Activated CD8-positive, alpha-beta memory T cell treated with anti-CD3 and anti-CD28 coated beads, Interleukin-2, amount 10 ng/mL, durations not matched to agents 7 days and 5 days (primary cell): ENCODE results near the gene RBMS1. TPM values are rescaled to one million over a fixed set of nuclear protein-coding genes. Genes with fewer than 3 reads are reported as not detected.

Experiments used
- ATAC-seq: fragments of 150-1000 bp; cut with Tn5 transposase; one replicate; pipeline ENCODE4 v1.10.0; 2021; ENCODE audit warnings: moderate library complexity
- CTCF ChIA-PET: fragments of 350-600 bp; sonication (Branson Sonifier 250); formaldehyde crosslinking; loops from one replicate; lab custom pipeline; 2021; ENCODE audit warnings: antibody characterized with exemption; lab: Charles Lee
- DNase-seq: peaks from one replicate; pipeline ENCODE4 v3.0.0-alpha.2; 2020
- H3K27ac Mint-ChIP-seq: one replicate; pipeline ENCODE4 v1.8.0; 2021; ENCODE audit warnings: mild to moderate bottlenecking, mixed read lengths
- H3K27me3 Mint-ChIP-seq: one replicate; pipeline ENCODE4 v1.8.0; 2021; ENCODE audit warnings: mixed read lengths
- H3K36me3 Mint-ChIP-seq: one replicate; pipeline ENCODE4 v1.8.0; 2021; ENCODE audit warnings: mild to moderate bottlenecking, mixed read lengths
- H3K4me1 Mint-ChIP-seq: one replicate; pipeline ENCODE4 v1.8.0; 2021; ENCODE audit warnings: mixed read lengths
- H3K4me3 Mint-ChIP-seq: one replicate; pipeline ENCODE4 v1.8.0; 2021; ENCODE audit warnings: mild to moderate bottlenecking, moderate library complexity, mixed read lengths
- H3K9me3 Mint-ChIP-seq: one replicate; pipeline ENCODE4 v1.8.0; 2022; ENCODE audit warnings: low read depth, mixed read lengths
- total RNA-seq, 2 experiments: library from RNA; stranded (reverse); gene quantifications; one replicate each; pipeline ENCODE4 v1.2.3, GENCODE V29; 2021

The RBMS1 gene
- total RNA-seq, 2 experiments from 2014 or later: 41.8 to 54.9 TPM

GRCh38 chr2:160418853-160419252 is 74.8 kb downstream of the RBMS1 start:
- H3K4me1 Mint-ChIP-seq: peaks cover 39% of the 10 kb centered on the region
- H3K27me3 Mint-ChIP-seq: no peaks in the 10 kb centered on the region
- CTCF ChIA-PET: interaction anchor here (2.4 kb wide), 1 partner anchor 11 kb away, joined by 12 read pairs; no protein-coding TSS in a partner anchor
- no peak overlapping the region for H3K4me3 Mint-ChIP-seq
- no peak for ATAC-seq
- DNase-seq: no peak
- no peak overlapping the region for H3K27ac Mint-ChIP-seq
- peaks cover 21% of the 10 kb centered on the region for H3K36me3 Mint-ChIP-seq
- H3K9me3 Mint-ChIP-seq: peaks cover 2% of the 10 kb centered on the region

- H3K36me3 Mint-ChIP-seq: peaks cover 18% of the 10 kb centered on the region
- ATAC-seq: no peak
- H3K27ac Mint-ChIP-seq: no peak overlapping the region
- no peaks in the 10 kb centered on the region for H3K27me3 Mint-ChIP-seq
- H3K9me3 Mint-ChIP-seq: peaks cover 2% of the 10 kb centered on the region
- H3K4me1 Mint-ChIP-seq: peaks cover 35% of the 10 kb centered on the region
- H3K4me3 Mint-ChIP-seq: no peak overlapping the region
- CTCF ChIA-PET: interaction anchor here (0.8 to 2.4 kb wide), 2 partner anchors 11 kb away, joined by 5 to 12 read pairs; no protein-coding TSS in a partner anchor
- DNase-seq: no peak
These were observed 75.2 kb downstream of the RBMS1 start for GRCh38 chr2:160418398-160418765.

- DNase-seq (no peak), ATAC-seq (peak; percentile 53)
- Mint-ChIP-seq H3K27ac (peak overlapping the region; percentile 5), H3K36me3 (peaks cover 14% of the 10 kb centered on the region), H3K9me3 (peaks cover 2% of the 10 kb centered on the region), H3K27me3 (no peaks in the 10 kb centered on the region), H3K4me1 (peaks cover 33% of the 10 kb centered on the region), H3K4me3 (no peak overlapping the region)
- CTCF ChIA-PET: interaction anchor here (0.8 kb wide), 1 partner anchor 11 kb away, joined by 5 read pairs; no protein-coding TSS in a partner anchor
These were observed 75.7 kb downstream of the RBMS1 start for GRCh38 chr2:160417745-160418397.

- H3K36me3 Mint-ChIP-seq: peaks cover 5% of the 10 kb centered on the region
- DNase-seq (no peak), ATAC-seq (no peak)
- H3K4me1 Mint-ChIP-seq: peaks cover 33% of the 10 kb centered on the region
- H3K4me3 Mint-ChIP-seq: no peak overlapping the region
- peaks cover 2% of the 10 kb centered on the region for H3K9me3 Mint-ChIP-seq
- H3K27me3 Mint-ChIP-seq: no peaks in the 10 kb centered on the region
- no peak overlapping the region for H3K27ac Mint-ChIP-seq
- CTCF ChIA-PET: no interaction called here
These were observed 77.6 kb downstream of the RBMS1 start for GRCh38 chr2:160415991-160416390.

GRCh38 chr2:160411955-160412354 is 81.7 kb downstream of the RBMS1 start:
- CTCF ChIA-PET: interaction anchor here (0.7 to 2.8 kb wide), 5 partner anchors 8 to 88 kb away, joined by 3 to 10 read pairs (median 4); no protein-coding TSS in a partner anchor
- peak overlapping the region; percentile 69 for H3K4me3 Mint-ChIP-seq
- peak overlapping the region; percentile 87 for H3K27ac Mint-ChIP-seq
- no peak for DNase-seq
- H3K36me3 Mint-ChIP-seq: peaks cover 4% of the 10 kb centered on the region
- H3K9me3 Mint-ChIP-seq: no peaks in the 10 kb centered on the region
- H3K27me3 Mint-ChIP-seq: no peaks in the 10 kb centered on the region
- peaks cover 43% of the 10 kb centered on the region for H3K4me1 Mint-ChIP-seq
- ATAC-seq: no peak

- H3K36me3 Mint-ChIP-seq: peaks cover 4% of the 10 kb centered on the region
- H3K9me3 Mint-ChIP-seq: no peaks in the 10 kb centered on the region
- H3K27ac Mint-ChIP-seq: peak overlapping the region; percentile 87
- H3K4me1 Mint-ChIP-seq: peaks cover 47% of the 10 kb centered on the region
- H3K27me3 Mint-ChIP-seq: no peaks in the 10 kb centered on the region
- CTCF ChIA-PET: interaction anchor here (1.3 to 2.8 kb wide), 4 partner anchors 9 to 88 kb away, joined by 3 to 10 read pairs (median 6); no protein-coding TSS in a partner anchor
- peak overlapping the region; percentile 69 for H3K4me3 Mint-ChIP-seq
- ATAC-seq: peak; percentile 58
- peak; percentile 73 for DNase-seq
These were observed 82.4 kb downstream of the RBMS1 start for GRCh38 chr2:160411167-160411566.

GRCh38 chr2:160409480-160409879 is 84.1 kb downstream of the RBMS1 start:
- Mint-ChIP-seq H3K27me3 (no peaks in the 10 kb centered on the region), H3K27ac (no peak overlapping the region), H3K9me3 (no peaks in the 10 kb centered on the region), H3K36me3 (peaks cover 11% of the 10 kb centered on the region), H3K4me1 (peaks cover 63% of the 10 kb centered on the region), H3K4me3 (no peak overlapping the region)
- no peak for DNase-seq
- ATAC-seq: no peak
- CTCF ChIA-PET: no interaction called here

- no peak for ATAC-seq
- H3K9me3 Mint-ChIP-seq: no peaks in the 10 kb centered on the region
- CTCF ChIA-PET: interaction anchor here (6.6 kb wide), 1 partner anchor 20 kb away, joined by 33 read pairs; no protein-coding TSS in a partner anchor
- H3K27ac Mint-ChIP-seq: peak overlapping the region; percentile 30
- peak overlapping the region; percentile 75 for H3K4me3 Mint-ChIP-seq
- peaks cover 11% of the 10 kb centered on the region for H3K36me3 Mint-ChIP-seq
- no peaks in the 10 kb centered on the region for H3K27me3 Mint-ChIP-seq
- H3K4me1 Mint-ChIP-seq: peaks cover 67% of the 10 kb centered on the region
- no peak for DNase-seq
These were observed 84.7 kb downstream of the RBMS1 start for GRCh38 chr2:160408959-160409291.

- H3K27me3 Mint-ChIP-seq: no peaks in the 10 kb centered on the region
- ATAC-seq (no peak), DNase-seq (no peak)
- peak overlapping the region; percentile 75 for H3K4me3 Mint-ChIP-seq
- H3K9me3 Mint-ChIP-seq: no peaks in the 10 kb centered on the region
- peaks cover 72% of the 10 kb centered on the region for H3K4me1 Mint-ChIP-seq
- CTCF ChIA-PET: interaction anchor here (1.2 to 6.6 kb wide), 3 partner anchors 16 to 84 kb away, joined by 3 to 33 read pairs (median 5); no protein-coding TSS in a partner anchor
- peak overlapping the region; percentile 84 for H3K27ac Mint-ChIP-seq
- peaks cover 12% of the 10 kb centered on the region for H3K36me3 Mint-ChIP-seq
These were observed 85.2 kb downstream of the RBMS1 start for GRCh38 chr2:160408173-160408958.

- H3K27me3 Mint-ChIP-seq: no peaks in the 10 kb centered on the region
- DNase-seq: peak; percentile 68
- CTCF ChIA-PET: interaction anchor here (1.2 to 6.6 kb wide), 3 partner anchors 15 to 85 kb away, joined by 3 to 33 read pairs (median 5); no protein-coding TSS in a partner anchor
These were observed 86.0 kb downstream of the RBMS1 start for GRCh38 chr2:160407393-160408172.

GRCh38 chr2:160406591-160407392 is 86.8 kb downstream of the RBMS1 start:
- CTCF ChIA-PET: interaction anchor here (0.6 to 6.6 kb wide), 5 partner anchors 14 to 91 kb away, joined by 3 to 33 read pairs (median 3); no protein-coding TSS in a partner anchor
- DNase-seq (peak; percentile 82), ATAC-seq (peak; percentile 66)
- Mint-ChIP-seq H3K27me3 (no peaks in the 10 kb centered on the region), H3K4me3 (peak overlapping the region; percentile 95), H3K9me3 (no peaks in the 10 kb centered on the region), H3K36me3 (peaks cover 14% of the 10 kb centered on the region), H3K27ac (peak overlapping the region; percentile 84), H3K4me1 (peaks cover 75% of the 10 kb centered on the region)

More at GRCh38 chr2:160407393-160408172, 86.0 kb downstream of the RBMS1 start:
- ATAC-seq: peak; percentile 54
- Mint-ChIP-seq H3K4me1 (peaks cover 76% of the 10 kb centered on the region), H3K27ac (peak overlapping the region; percentile 84), H3K36me3 (peaks cover 12% of the 10 kb centered on the region), H3K9me3 (no peaks in the 10 kb centered on the region), H3K4me3 (peak overlapping the region; percentile 95)
